Measurements from ENCODE around the gene EYA2.
"Not testable (repeated sequence)": the region's sequence is repeated elsewhere in the genome, so short reads cannot be mapped to it uniquely, and the experiment has no call there.

Gene EYA2

DNA sequence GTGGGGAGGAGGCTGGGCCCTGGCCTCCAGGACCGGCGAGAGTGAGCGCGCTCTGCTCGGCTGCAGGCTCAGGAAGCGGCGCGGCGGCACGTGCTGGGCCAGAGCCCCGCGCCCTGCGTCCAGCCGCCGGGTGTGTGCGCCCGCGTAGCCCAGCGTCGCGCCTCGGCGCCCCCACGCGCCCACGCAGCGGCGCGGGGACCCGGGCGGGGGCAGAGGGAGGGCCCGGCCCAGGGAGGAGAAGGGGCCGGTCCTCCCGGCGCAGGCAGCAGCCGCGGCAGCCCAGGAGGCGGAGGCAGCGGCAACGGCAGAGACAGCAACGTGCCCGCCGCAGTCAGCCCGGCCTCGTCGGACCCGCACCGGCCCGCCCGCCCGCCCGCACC, at the start of gene EYA2:
Gene EYA2, plus strand, starts transcription at position 265 of the 380 bp plus-strand sequence. CDS start 95,168 bp downstream, outside the sequence.
- no peak for DNase-seq

DNA sequence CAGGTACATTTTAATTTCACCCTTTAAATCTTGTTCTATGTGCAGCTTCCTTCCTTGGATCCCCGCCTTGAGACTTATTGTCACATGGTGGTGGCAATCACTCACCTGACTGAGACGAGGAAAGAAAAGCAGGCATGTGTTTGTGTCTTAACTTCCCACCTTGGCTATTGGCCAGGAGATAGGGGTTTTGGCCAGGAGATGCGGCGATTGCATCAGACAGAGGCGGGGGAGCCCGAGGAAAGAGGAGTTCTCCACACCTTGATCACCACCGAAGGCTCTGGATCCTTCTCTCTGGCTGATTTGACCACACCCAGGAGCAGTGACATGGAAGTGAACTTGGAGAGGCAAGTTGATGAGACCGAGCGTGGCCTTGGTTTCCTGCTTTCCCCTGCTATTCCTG, 49.7 kb upstream of the EYA2 start:
- no peak for DNase-seq

DNA sequence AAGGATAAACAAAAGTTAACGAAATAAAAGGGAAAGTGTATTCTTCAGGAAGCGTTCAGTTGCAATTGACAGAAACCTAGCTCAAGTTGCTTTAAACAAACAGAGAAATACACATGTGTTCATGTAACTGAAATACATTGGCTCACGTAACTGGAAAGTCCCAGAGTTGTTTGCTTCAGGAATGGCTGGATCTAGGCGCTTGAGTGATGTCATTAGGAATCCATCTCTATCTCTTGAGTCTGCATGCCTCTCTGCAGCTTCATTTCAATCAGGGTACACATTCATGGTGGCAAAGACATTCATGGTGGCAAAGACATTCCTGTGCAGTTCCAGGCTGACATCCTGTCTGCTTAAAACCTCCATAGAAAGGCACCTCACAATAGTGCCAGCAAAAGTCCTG, 45.4 kb upstream of the EYA2 start:
- DNase-seq = no peak

DNA sequence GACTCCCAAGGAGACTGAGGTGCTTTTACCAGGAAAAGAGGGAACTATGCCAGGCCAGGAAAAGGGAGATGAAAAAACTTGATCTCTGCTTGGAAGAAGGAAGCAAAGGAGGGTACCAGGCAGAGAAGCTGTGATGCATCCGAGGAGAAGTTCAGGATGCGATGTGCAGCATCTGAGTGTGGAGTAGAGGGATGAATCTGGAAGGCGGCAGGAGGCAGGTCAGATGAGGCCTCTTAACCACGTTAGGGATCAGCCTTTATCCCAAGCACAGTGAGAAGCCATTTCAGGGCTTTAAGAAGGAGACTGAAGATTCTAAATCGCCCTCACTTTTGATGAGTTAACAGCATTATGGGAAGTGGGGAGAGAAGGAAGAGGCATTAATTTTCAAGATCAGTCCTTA, 44.9 kb upstream of the EYA2 start:
- DNase-seq = no peak

DNA sequence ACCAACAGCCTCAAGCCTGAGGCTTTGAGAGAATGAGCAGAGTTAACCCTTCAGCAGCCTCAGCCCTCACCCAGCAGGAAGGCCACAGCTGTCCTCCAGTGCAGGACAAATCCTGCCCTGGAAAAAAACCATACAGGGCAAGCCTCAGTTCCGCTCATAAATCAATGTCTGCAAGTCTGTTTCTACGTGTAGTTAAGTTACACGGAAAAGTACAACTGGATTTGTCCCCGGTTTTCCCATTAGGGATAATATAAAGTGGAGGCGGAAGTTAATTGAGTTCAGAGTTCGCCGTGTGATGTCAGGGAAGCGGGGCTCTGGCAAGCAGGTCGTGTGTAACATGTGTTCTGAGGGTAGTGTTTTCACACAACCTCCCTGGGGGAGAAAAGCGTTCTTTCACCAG, 44.2 kb upstream of the EYA2 start:
- no peak for DNase-seq

- no peak for DNase-seq
Observed at GRCh38 chr20:46850896-46851295, 43.7 kb upstream of the EYA2 start.

DNA sequence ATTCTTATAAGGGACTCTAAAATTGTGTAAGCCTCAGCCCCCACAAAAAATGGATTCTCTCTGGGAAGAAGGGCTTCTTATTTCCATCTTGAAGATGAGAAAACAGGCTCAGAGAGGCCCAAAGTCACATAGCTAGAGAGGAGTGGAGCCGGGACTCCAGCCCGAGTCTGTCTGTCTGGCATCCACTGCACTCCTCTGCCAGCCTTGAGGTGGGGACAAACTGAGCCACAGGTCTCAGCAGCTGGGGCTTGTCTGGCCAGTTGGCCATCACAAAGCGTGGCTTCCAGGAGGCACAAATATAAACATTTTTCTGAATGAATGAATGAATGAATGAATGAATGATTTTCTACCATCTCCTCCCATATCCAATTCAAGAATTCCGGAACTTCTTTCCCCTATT, 42.9 kb upstream of the EYA2 start:
- no peak for DNase-seq

GRCh38 chr20:46852313-46852712, 42.3 kb upstream of the EYA2 start:
- DNase-seq = no peak

- DNase-seq = no peak
Observed at GRCh38 chr20:46853926-46854325, 40.7 kb upstream of the EYA2 start.

- no peak for DNase-seq
Observed at GRCh38 chr20:46857061-46857831, 37.4 kb upstream of the EYA2 start.

DNA sequence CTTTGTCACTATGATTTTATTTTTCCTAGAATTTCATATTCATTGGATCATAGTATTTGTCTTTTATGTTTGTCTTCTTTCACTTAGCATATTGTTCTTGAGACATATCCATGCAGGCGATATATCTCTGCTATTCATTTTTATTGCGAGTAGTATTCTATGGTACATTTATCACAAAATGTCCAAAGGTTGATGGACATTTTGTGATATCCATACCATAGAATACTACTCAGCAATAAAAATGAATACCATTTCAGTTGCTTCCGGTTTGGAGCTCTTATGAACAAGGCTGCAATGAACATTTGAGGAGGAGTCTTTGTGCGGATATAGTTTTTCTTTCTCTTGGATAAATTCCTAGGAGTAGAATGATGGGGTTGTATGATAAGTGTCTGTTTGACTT, 28.8 kb upstream of the EYA2 start:
- DNase-seq = no peak

- DNase-seq = no peak
Observed at GRCh38 chr20:46870041-46870440, 24.6 kb upstream of the EYA2 start.

DNA sequence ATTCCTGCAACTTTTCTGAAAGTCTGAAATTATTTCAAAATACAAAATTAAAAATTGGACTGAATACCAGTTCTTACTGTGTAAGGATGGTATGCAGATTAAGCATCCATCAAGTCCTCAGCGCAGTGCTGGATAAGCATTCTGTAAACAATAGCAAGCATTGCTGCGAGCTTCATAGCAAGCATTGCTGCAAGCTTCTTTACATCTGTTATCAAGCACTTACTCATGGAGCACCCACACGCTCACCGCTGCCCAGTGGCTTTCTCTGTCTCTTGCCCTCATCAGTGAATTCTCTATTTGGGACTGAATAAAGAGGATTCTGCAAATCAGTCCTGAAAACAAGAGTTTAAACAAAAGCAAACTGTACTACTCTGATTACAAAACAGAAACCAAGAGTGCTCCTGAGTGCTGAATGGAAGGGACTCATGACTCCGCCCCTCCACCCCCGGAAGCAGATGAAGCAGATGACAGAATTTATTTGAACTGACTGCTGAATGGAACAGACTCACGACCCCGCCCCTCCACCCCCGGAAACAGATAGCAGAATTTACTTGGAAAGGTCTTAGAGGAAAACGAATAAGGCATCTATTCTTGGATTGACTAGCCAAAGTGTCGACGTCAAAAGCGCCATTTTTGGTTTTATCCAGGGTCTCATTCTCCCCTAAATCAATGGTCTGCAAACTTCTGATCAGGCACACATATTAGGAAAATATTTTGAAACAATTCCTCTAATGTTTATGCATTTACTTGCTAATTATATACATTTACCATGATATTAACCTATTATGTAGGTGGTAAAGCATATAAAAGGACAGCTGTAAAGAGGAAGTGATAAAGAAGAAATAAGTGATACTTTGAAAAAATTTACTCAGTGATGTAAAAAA, 22.1 kb upstream of the EYA2 start:
- DNase-seq = no peak

GRCh38 chr20:46875059-46875458, 19.6 kb upstream of the EYA2 start:
- no peak for DNase-seq

DNA sequence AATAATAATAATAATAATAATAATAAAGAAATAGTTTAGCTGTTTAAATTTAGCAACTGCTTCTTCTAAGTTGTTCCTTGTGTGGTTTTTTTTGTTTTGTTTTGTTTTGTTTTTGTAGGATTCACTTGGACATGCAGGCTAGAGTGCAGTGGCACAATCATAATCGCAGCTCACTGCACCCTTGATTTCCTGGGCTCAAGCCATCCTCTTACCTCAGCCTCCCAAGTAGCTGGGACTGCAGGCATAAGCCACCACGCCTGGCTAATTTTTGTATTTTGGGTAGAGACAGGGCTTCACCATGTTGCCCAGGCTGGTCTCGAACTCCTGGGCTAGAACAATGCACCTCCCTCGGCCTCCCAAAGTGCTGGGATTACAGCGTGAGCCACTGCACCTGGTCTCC, 15.3 kb upstream of the EYA2 start:
- no peak for DNase-seq

DNA sequence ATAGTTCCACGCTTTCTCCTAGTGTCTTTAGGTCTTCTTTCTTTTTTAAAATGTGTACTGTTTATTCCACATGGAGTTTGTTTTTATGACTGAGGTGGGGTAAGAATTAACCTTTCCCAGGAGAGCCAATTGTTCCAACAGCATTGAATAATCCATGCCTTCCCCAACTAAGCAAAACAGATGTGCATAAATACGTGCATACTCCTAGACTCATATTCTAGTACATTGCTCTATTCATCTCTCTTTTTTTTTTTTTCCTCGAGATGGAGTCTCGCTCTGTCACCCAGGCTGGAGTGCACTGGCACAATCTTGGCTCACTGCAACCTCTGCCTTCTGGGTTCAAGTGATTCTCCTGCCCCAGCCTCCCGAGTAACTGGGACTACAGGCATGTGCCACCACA, 14.7 kb upstream of the EYA2 start:
- not testable (repeated sequence) for DNase-seq

GRCh38 chr20:46883892-46884291, 10.8 kb upstream of the EYA2 start:
- DNase-seq = no peak

GRCh38 chr20:46890682-46891081, 4.0 kb upstream of the EYA2 start:
- DNase-seq = no peak

- no peak for DNase-seq
Observed at GRCh38 chr20:46893051-46893450, 1.6 kb upstream of the EYA2 start.

DNA sequence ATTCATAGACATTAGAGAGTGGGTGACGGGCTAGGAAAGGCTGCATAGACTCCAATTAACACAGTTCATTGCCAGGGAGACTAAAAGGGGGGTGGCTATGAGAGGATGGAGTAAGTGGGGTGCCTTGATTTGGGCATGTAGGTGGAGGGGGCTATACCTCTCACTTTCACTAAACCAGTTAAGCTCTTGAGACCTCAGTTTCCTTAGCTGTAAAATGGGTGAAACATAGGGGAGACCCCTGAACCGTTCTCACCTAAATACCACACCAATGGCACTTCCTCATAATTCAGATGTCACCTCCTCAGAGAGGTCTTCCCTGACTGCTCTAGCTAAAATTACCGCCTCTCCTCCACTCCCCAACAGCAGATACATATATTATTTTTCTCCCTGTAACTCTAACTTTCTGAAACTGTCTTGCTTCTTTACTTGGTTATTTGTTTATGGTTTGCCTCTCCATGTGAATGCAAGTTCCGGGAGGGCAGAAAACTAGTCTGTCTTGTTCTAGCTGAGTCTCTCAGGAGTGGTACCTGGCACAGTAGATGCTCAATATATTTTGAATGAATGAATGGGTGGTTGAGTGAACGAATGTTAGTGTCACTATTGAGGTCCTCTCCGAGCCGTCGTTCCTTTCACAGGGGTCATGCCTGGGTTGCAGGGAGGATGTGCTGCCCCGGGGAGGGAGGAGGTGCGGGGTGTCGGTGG, 615 bp upstream of the EYA2 start:
- DNase-seq = no peak

- DNase-seq = no peak
Observed at GRCh38 chr20:46894971-46895905, 595 bp downstream of the EYA2 start.

DNA sequence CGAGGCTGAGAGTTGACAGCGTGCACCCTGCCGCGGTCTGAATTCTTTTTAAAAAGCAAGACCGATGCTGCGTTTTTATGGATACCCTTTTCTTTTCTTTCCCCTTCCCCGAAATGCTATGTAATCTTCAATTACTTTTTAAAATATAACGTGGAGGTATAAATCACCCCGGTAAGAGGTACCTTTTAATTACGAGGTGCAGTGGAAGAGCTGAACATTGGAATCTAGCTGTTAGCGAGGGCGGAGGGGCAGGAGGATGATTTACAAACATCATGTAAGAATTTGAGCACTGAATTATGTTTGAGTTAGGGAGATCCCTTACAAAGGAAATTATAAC, 1.2 kb downstream of the EYA2 start:
- DNase-seq = no peak

Measured in AML-193 (cell line).